ENCODE data around the gene ABCG2.
"Not testable (repeated sequence)": the region's sequence is repeated elsewhere in the genome, so short reads cannot be mapped to it uniquely, and the experiment has no call there.

The ABCG2 gene

GRCh38 chr4:88112856-88113255 lies 45.6 kb downstream of the ABCG2 start:
- no peak for DNase-seq (ENCODE audit: low read depth in 2 of 2)

GRCh38 chr4:88110826-88111225 lies 47.6 kb downstream of the ABCG2 start:
- DNase-seq (ENCODE audit: low read depth in 2 of 2): no peak

GRCh38 chr4:88109123-88109881 lies 49.1 kb downstream of the ABCG2 start:
- DNase-seq (ENCODE audit: low read depth in 2 of 2): no peak

GRCh38 chr4:88108747-88109122 lies 49.7 kb downstream of the ABCG2 start:
- DNase-seq (ENCODE audit: low read depth in 2 of 2): no peak

- not testable (repeated sequence) for DNase-seq (ENCODE audit: low read depth in 2 of 2)
Observed at GRCh38 chr4:88108108-88108465, 50.4 kb downstream of the ABCG2 start.

DNA sequence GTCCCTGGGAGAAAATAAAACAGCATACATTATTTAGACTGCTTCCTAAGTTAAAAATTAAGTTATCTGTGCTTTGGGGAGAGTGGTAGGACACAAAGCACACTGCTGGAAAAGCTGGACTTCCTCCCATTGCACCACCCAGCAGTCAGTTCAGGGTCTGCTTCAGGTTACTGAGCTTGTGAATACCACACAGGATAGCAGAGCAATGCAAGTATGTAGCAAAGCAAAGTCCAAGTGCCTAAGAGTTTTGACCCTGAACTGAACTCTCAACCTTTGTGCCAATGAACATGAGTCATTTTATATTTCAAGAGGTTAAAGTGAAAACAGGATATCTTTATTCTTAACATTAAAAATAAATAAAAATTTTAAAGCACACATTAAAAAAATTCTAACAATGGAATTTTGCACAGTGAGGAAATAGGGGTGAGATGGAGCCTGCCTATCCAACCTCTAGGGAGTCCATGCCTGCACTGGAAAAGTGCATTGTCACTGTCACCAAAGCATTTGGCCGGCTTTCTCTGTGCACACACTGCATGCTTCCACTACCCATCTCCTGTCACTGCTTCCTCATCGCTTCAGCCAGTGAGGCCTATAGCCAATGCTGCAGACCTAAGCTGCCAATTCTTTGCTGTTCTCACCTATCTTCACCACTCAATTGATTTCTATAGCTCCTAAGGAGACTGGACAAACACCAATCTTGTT lies 50.9 kb downstream of the ABCG2 start:
- DNase-seq (ENCODE audit: low read depth in 2 of 2): no peak

- no peak for DNase-seq (ENCODE audit: low read depth in 2 of 2)
Observed at GRCh38 chr4:88106205-88106604, 52.2 kb downstream of the ABCG2 start.

GRCh38 chr4:88104902-88105610 lies 53.4 kb downstream of the ABCG2 start:
- DNase-seq (ENCODE audit: low read depth in 2 of 2): no peak

- DNase-seq (ENCODE audit: low read depth in 2 of 2): no peak
Observed at GRCh38 chr4:88102026-88102425, 56.4 kb downstream of the ABCG2 start.

DNA sequence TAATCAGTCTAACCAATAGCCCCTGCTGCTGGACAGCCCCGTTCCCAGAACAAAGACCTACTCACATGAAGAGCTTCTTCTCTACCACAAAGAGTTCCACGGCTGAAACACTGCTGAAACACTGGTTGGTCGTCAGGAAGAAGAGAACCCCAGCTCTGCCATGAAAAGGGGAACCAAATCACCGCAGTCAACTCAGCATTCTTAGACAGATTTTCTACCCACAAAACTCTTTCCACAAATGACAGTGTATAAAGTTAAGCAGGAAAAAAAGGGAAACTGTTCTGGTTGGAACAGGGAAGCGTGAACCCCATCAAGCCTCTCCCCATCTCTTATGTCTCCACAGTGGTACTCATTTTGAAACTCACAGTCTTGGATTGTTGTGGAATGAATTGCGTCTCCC lies 57.3 kb downstream of the ABCG2 start:
- no peak for DNase-seq (ENCODE audit: low read depth in 2 of 2)

DNA sequence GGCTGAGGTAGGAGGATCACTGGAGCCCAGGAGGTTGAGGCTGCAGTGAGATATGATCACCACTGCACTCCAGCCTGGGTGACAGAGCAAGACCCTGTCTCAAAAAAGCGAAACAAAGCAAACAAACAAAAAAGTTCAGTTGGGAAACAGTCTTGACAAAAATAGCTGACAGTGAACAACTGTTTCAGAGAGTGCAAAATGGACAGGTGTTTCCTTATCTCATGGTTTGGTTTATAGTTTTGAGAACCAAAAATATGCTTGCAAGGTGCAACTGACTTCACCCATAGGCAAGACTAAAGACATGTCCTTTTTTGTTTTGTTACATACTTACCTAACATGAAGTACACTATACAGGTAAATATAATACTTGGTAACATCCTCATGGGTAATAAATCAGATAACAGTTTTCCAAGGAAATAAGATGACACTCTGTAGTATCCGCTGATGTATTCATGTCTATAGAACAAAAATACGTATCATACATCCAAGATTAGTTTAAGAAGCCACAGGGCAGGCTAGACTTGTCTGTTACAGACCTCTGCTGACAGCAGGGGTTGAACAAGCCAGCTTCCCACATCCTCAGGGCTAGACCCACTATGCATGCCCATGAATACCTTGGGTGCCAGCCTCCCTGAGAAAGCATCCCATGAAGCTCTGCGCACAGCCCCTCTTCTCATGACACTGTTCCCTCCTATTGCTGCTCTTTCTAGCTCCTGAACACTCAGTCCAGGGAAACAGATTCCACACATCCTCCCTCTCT lies 59.3 kb downstream of the ABCG2 start:
- DNase-seq (ENCODE audit: low read depth in 2 of 2): no peak

DNA sequence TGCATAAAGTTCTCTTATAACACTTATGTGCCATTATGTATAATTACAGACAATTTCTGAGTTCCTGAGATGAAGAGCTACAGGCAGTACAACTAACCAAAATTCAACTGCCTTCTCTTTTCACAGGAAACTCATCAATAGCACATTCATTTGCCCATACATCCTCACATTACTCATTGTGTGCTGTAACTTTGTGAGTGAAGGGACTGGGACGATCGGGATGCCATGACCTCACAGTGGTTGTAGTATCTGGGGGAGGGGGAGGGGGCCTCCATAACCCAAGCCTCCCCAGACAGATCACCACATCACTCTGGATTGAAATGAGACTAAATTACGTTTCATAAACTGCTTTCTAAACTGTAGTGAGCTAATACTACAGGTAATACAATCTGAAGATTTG lies 60.7 kb downstream of the ABCG2 start:
- no peak for DNase-seq (ENCODE audit: low read depth in 2 of 2)

GRCh38 chr4:88097301-88097700 lies 61.1 kb downstream of the ABCG2 start:
- no peak for DNase-seq (ENCODE audit: low read depth in 2 of 2)

DNA sequence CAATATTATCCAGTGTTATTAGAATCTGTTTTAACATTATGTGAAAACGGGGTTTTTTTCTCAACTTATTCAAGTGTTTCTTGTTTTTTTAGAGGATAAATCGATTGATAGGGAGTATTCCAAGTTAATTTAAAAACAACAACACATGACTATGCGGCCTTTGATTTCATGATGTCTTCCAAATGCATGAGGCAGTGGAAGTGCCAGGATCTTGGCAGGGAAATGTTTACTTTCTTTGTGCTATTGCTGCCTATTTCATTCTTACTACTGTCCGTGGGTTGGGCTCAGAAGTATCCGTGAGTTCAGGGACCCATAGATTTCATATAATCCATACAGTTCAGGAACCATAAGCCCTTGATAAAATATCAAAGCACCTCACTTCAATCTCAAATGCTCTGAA lies 64.6 kb downstream of the ABCG2 start:
- DNase-seq (ENCODE audit: low read depth in 2 of 2): no peak

- no peak for DNase-seq (ENCODE audit: low read depth in 2 of 2)
Observed at GRCh38 chr4:88091378-88091777, 67.1 kb downstream of the ABCG2 start.

DNA sequence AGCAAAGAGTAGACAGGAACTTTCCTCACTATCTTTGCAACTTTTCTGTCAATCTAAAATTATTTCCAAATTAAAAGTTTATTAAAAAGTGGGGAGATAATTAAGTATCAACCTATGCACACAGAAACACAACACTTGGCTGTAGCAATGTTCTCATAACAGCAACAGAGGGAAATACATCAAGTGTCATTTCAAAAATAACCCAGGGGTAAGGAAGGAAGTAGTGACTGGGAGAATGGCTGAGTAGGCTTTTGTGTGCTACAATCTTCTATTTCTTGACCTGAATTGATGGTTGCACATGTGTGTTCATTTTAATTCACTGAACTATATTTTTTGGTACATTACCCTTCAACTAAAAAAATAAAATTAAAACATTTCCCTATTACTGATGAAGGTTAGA lies 67.5 kb downstream of the ABCG2 start:
- no peak for DNase-seq (ENCODE audit: low read depth in 2 of 2)

GRCh38 chr4:88087004-88087403 lies 71.4 kb downstream of the ABCG2 start:
- no peak for DNase-seq (ENCODE audit: low read depth in 2 of 2)

- DNase-seq (ENCODE audit: low read depth in 2 of 2): no peak
Observed at GRCh38 chr4:88080626-88081025, 77.8 kb downstream of the ABCG2 start.

DNA sequence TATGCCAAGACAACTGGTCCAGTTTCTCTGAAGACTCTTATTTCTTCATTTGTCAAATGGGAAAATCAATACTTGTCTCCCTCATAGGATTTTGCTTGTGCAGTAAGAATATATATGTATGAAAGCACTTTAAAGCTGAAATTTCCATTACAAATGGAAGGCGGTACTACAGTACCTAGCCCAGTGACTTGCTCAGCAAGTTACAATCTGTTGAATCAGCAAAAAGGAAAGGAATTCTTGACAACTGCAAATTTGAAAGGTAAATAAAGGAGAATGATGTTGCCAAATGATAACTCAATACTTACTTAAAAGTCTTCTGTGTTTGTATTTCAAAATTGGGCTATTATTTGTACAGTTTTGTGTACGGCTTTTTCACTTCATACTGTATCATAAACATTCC lies 79.9 kb downstream of the ABCG2 start:
- DNase-seq (ENCODE audit: low read depth in 2 of 2): no peak

- no peak for DNase-seq (ENCODE audit: low read depth in 2 of 2)
Observed at GRCh38 chr4:88077911-88078524, 80.4 kb downstream of the ABCG2 start.

DNA sequence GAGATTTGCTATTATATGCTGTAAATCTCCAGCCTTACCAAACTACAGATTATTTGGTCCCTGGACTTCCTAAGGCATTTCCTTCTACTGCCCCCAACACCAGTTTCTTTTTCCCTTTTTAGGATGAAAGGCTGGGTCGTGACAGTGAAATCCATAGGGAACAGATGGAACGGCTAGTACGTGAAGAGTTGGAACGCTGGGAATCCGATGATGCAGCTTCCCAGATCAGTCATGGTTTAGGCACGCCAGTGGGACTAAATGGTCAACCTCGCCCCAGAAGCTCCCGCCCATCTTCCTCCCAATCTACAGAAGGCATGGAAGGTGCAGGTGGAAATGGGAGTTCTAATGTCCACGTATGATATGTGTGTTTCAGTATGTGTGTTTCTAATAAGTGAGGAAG lies 83.1 kb downstream of the ABCG2 start:
- no peak for DNase-seq (ENCODE audit: low read depth in 2 of 2)

GRCh38 chr4:88070031-88070430 lies 88.4 kb downstream of the ABCG2 start:
- DNase-seq (ENCODE audit: low read depth in 2 of 2): no peak

Measured in activated CD8-positive, alpha-beta memory T cell treated with anti-CD3 and anti-CD28 coated beads for 4 hours (primary cell).